ENCODE measurements around the gene DIDO1.

DIDO1 gene

GRCh38 chr20:62846166-62846890 lies 80.0 kb downstream of the DIDO1 start:
- no peak for DNase-seq

- no peak for DNase-seq
These were observed 80.7 kb downstream of the DIDO1 start for GRCh38 chr20:62845416-62846160.

GRCh38 chr20:62844182-62844581 lies 82.1 kb downstream of the DIDO1 start:
- no peak for DNase-seq

- no peak for DNase-seq
These were observed 82.6 kb downstream of the DIDO1 start for GRCh38 chr20:62843656-62844055.

GRCh38 chr20:62841705-62842212 lies 84.5 kb downstream of the DIDO1 start:
- no peak for DNase-seq

GRCh38 chr20:62840244-62841197 lies 85.8 kb downstream of the DIDO1 start:
- DNase-seq: no peak

GRCh38 chr20:62839816-62840215 lies 86.5 kb downstream of the DIDO1 start:
- DNase-seq: no peak

- DNase-seq: no peak
These were observed 87.0 kb downstream of the DIDO1 start for GRCh38 chr20:62839261-62839660.

- no peak for DNase-seq
These were observed 88.0 kb downstream of the DIDO1 start for GRCh38 chr20:62838128-62838891.

- no peak for DNase-seq
These were observed 88.5 kb downstream of the DIDO1 start for GRCh38 chr20:62837790-62838127.

- DNase-seq: no peak
These were observed 89.3 kb downstream of the DIDO1 start for GRCh38 chr20:62836967-62837490.

- DNase-seq: no peak
These were observed 90.1 kb downstream of the DIDO1 start for GRCh38 chr20:62835931-62836861.

GRCh38 chr20:62834967-62835730 lies 91.2 kb downstream of the DIDO1 start:
- no peak for DNase-seq

- no peak for DNase-seq
These were observed 93.3 kb downstream of the DIDO1 start for GRCh38 chr20:62832951-62833391.

GRCh38 chr20:62832212-62832922 lies 93.9 kb downstream of the DIDO1 start:
- peak; percentile 28 for DNase-seq

GRCh38 chr20:62831854-62832211 lies 94.5 kb downstream of the DIDO1 start:
- no peak for DNase-seq

- no peak for DNase-seq
These were observed 94.9 kb downstream of the DIDO1 start for GRCh38 chr20:62831361-62831788.

GRCh38 chr20:62830821-62831220 lies 95.5 kb downstream of the DIDO1 start:
- DNase-seq: no peak

GRCh38 chr20:62830251-62830650 lies 96.1 kb downstream of the DIDO1 start:
- DNase-seq: no peak

All from CD4-positive, alpha-beta T cell treated with Interleukin-17A for 4 hours (primary cell).